Measurements from ENCODE around the gene EMID1. TPM values are rescaled to one million over a fixed set of nuclear protein-coding genes. Genes with fewer than 3 reads are reported as not detected.

The EMID1 gene
- total RNA-seq (2022; extraction: Qiagen RNA extraction) = 0.32 to 0.53 TPM (median 0.42 TPM) in 5 replicates

DNA sequence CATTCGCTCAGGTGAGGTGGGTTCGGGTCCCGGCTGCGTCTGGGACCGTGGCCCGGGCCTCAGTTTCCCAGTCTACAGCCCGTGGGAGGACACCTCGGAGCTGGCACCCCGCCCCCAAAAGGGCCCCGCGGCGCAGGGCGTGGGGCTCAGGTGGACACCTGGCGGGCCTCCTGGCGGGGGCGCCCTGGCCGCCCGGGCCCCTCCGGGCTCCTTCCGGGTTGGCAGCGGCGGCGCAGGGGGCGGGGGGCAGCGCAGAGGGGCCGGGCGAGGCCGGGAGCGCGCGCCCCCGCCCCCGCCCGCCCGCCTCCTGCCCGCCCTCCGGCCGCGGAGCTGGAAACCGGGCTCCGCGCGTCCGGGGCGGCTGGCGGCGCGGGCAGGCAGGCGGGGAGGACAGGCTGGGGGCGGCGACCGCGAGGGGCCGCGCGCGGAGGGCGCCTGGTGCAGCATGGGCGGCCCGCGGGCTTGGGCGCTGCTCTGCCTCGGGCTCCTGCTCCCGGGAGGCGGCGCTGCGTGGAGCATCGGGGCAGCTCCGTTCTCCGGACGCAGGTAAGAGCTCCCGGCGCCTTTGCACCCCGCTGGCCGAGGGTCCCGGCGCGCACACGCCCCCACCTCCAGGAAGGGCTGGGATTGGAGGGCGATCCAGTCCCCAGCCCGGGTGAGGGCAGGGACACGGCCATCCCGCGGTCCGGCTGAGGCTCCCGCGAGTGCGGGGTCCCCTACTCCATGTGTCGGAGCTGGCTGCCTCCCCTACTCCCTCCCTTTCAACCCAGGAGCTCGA, at the start of gene EMID1:
Gene EMID1, plus strand, starts transcription at position 303 of the 778 bp plus-strand sequence. Its CDS starts 143 bp downstream, at position 446.

DNA sequence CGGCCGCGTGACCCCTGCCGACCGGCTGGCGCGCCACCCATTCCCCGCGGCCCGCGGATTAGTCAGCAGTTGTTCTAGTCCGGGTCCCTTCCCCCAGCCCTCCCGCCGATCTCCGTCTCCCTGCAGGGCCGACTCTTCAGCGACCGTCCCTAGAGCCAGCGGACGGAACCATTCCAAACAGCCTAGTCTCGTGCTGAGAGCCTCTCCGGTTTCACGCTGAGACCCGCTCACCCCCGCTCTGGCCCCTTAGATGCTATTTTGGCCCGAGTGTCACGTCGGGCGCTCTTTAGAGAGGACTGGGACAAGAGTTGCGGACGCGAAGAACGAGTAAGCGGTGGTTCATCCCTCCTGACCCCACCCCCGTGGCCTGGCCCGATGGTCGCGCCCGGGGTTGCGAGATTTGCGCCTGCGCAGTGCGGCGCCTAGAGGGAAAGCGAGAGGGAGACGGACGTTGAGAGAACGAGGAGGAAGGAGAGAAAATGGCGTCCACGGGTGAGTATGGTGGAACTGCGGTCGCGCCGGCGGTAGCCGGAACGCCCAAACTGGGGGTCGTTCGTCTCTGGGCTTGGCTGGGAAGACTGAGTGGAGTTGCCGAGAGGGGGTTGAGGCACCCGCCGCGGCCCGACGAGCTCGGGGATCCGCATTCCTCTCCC, 62.3 kb downstream of the EMID1 start, which contains the start of the genes EWSR1 and RHBDD3:
Gene EWSR1, plus strand, starts transcription at position 411 of the 653 bp plus-strand sequence. Its CDS starts 69 bp downstream, at position 480.
Gene RHBDD3, minus strand, starts transcription at position 124 of the 653 bp plus-strand sequence. CDS start 2,355 bp downstream, outside the sequence.

GRCh38 chr22:29306175-29306834, 100.6 kb downstream of the EMID1 start, which contains the start of gene GAS2L1:
GAS2L1 (plus strand) TSS chr22:29306650; CDS start chr22:29308106, 1,456 bp downstream.

Other genes with a start within 250 kb of the EMID1 start
- gene C22orf31, start 144.1 kb upstream of the EMID1 start, total RNA-seq (2022; extraction: Qiagen RNA extraction) = not detected in 5 replicates
- 3.4 to 4.8 TPM (median 4.5 TPM) in 5 replicates for gene KREMEN1, start 132.9 kb upstream of the EMID1 start, total RNA-seq (2022; extraction: Qiagen RNA extraction)
- gene RHBDD3, start 62.1 kb downstream of the EMID1 start, total RNA-seq (2022; extraction: Qiagen RNA extraction) = 19.1 to 29.9 TPM (median 26.5 TPM) in 5 replicates
- gene EWSR1, start 62.4 kb downstream of the EMID1 start, total RNA-seq (2022; extraction: Qiagen RNA extraction) = 206 to 231 TPM (median 212 TPM) in 5 replicates
- 26.9 to 46.0 TPM (median 40.3 TPM) in 5 replicates for gene GAS2L1, start 100.8 kb downstream of the EMID1 start, total RNA-seq (2022; extraction: Qiagen RNA extraction)
- gene RASL10A, start 109.8 kb downstream of the EMID1 start, total RNA-seq (2022; extraction: Qiagen RNA extraction) = 0.22 to 0.48 TPM (median 0.42 TPM) in 4 of 5 replicates, not detected in the other
- gene AP1B1, start 182.7 kb downstream of the EMID1 start, total RNA-seq (2022; extraction: Qiagen RNA extraction) = 24.8 to 27.6 TPM (median 26.9 TPM) in 5 replicates
- gene RFPL1, start 232.7 kb downstream of the EMID1 start, total RNA-seq (2022; extraction: Qiagen RNA extraction) = not detected in 5 replicates